IPS DF 4.7 (cell line): ENCODE results near the gene SSTR3.

Source experiments
- DNase-seq: peaks from one replicate; pipeline ENCODE4 v3.0.0-alpha.2; 2013; ENCODE audit warnings: low spot score; ENCODE audit errors: extremely low read depth

SSTR3 gene

GRCh38 chr22:37167981-37168647 lies 44.2 kb downstream of the SSTR3 start:
- no peak for DNase-seq

GRCh38 chr22:37167176-37167980 lies 44.9 kb downstream of the SSTR3 start:
- DNase-seq: no peak

- no peak for DNase-seq
Observed at GRCh38 chr22:37166675-37167066, 45.6 kb downstream of the SSTR3 start.

GRCh38 chr22:37165940-37166674 lies 46.2 kb downstream of the SSTR3 start:
- DNase-seq: no peak

- DNase-seq: no peak
Observed at GRCh38 chr22:37165066-37165465, 47.2 kb downstream of the SSTR3 start.

- no peak for DNase-seq
Observed at GRCh38 chr22:37164505-37164887, 47.8 kb downstream of the SSTR3 start.

GRCh38 chr22:37163575-37164504 lies 48.4 kb downstream of the SSTR3 start:
- DNase-seq: no peak

- DNase-seq: no peak
Observed at GRCh38 chr22:37163096-37163489, 49.2 kb downstream of the SSTR3 start.

GRCh38 chr22:37162221-37163095 lies 49.8 kb downstream of the SSTR3 start:
- no peak for DNase-seq

- DNase-seq: no peak
Observed at GRCh38 chr22:37161443-37161842, 50.8 kb downstream of the SSTR3 start.

GRCh38 chr22:37160027-37160426 lies 52.2 kb downstream of the SSTR3 start:
- DNase-seq: no peak

- DNase-seq: no peak
Observed at GRCh38 chr22:37158963-37159290, 53.4 kb downstream of the SSTR3 start.

GRCh38 chr22:37157516-37158285 lies 54.6 kb downstream of the SSTR3 start:
- no peak for DNase-seq

- no peak for DNase-seq
Observed at GRCh38 chr22:37156686-37157435, 55.4 kb downstream of the SSTR3 start.

- DNase-seq: no peak
Observed at GRCh38 chr22:37155971-37156370, 56.3 kb downstream of the SSTR3 start.

GRCh38 chr22:37154925-37155712 lies 57.2 kb downstream of the SSTR3 start:
- no peak for DNase-seq
